GM12864 (cell line): ENCODE measurements around the gene ATG4B.

Experiments
- DNase-seq: peaks from one replicate; pipeline ENCODE4 v3.0.0-alpha.2; 2011; ENCODE audit warnings: low read depth
- H3K4me3 ChIP-seq: 2 replicates; pipeline ENCODE4 v1.5.1; 2011; ENCODE audit warnings: mild to moderate bottlenecking, low read depth, low read length, control low read depth
- TF ChIP-seq, protein P1 (sequence below): IDR thresholded peaks from 2 replicates; pipeline ENCODE4 v1.5.1; 2011; ENCODE audit warnings: low read depth, mild to moderate bottlenecking, moderate library complexity, low read length, control low read depth, inconsistent platforms; ENCODE audit errors: missing control alignments

ATG4B gene

DNA sequence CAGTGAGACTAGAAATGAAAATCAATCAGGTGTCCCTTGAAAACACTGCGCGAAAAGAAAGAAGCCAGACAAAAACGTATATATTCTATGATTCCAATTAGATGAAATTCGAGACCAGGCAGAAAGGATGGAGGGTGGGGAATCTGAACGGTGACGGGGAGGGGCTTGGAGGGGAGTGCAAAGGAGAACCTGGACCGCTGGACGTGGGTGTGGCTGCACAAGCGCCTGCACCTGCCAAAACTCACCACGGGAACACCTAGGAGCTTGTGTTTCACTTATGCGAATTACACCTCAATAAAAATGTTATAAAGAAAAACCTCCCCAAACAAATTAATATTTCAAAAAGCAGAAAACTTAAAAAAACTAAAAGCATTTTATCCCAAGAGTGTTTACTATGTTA, 22.5 kb upstream of the ATG4B start:
- DNase-seq: no peak
- no peak overlapping the region for H3K4me3 ChIP-seq
- TF ChIP-seq, protein P1, sequence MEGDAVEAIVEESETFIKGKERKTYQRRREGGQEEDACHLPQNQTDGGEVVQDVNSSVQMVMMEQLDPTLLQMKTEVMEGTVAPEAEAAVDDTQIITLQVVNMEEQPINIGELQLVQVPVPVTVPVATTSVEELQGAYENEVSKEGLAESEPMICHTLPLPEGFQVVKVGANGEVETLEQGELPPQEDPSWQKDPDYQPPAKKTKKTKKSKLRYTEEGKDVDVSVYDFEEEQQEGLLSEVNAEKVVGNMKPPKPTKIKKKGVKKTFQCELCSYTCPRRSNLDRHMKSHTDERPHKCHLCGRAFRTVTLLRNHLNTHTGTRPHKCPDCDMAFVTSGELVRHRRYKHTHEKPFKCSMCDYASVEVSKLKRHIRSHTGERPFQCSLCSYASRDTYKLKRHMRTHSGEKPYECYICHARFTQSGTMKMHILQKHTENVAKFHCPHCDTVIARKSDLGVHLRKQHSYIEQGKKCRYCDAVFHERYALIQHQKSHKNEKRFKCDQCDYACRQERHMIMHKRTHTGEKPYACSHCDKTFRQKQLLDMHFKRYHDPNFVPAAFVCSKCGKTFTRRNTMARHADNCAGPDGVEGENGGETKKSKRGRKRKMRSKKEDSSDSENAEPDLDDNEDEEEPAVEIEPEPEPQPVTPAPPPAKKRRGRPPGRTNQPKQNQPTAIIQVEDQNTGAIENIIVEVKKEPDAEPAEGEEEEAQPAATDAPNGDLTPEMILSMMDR: no peak

DNA sequence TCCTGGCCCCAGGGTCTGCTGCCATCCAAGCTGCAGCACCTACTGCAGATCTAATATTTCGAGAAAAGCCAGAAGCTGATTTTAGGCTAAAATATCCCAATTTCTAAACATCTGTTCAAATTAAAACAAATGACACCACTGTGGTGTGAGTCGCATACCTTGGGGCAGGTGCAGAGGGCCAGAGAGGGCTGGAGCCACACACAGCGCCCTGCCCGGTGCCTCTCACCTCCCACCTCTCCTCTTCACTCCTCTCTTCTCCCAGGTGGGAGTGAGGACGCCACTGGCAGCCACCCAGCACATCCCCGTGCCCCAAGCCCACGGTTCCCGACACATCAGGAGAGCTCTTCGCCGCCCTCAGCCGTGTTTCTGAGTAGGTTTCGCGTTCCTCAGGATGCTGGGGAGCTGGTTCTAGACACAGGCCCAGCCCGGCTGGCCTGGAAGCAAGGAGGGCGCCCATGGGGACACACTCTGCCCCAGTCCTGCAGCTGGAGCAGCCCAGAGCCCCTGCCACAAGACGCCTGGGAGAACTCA, 21.9 kb upstream of the ATG4B start:
- no peak for DNase-seq
- H3K4me3 ChIP-seq: no peak overlapping the region
- TF ChIP-seq, protein P1: no peak

DNA sequence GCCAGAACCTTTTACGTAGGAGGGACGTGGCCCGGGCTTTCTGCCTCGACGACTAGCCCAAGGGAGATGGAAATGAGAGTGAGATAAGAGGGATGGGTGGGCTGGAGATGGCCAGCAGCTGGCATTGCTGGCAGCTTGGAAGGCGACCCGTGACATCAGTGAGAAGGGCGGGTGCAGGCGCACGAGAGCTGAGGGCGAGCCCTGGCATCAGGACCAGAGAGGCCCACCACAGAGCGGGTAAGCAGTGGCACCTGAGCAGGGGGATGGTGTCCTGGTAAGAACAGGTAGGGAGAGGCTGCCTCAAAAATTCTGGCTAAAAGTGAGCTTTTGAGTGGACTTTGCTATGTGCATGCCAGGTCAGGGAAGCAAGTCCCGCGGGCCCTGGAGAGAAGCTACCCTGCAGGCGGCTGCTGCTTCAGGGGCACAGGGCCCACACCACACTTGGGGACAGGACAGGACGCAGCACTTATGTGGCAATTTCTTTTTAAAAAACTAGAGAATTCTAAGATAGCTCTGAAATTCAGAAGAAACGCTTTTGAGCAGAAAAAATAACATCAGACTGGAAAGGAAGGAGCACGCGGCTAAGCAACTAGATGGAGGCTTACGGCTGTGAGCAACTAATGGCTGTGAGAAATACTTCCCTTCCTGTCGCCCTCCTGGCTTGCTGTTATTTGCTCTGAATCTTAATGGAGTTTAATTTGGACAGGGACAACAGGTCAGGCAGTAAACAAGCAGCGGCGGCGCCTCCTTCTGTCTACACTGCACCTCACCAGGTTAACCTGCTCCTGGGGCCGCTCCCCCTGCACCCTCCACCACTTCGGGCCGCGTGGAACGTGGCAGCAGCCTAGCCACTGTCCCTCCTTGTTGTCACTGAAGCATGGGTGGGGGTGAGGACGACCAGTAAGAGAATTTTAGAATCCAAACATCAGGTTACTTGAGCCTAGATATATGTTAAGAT, 21.0 kb upstream of the ATG4B start:
- H3K4me3 ChIP-seq: no peak overlapping the region; the same call in 1 of the 2 replicates
- DNase-seq: no peak

DNA sequence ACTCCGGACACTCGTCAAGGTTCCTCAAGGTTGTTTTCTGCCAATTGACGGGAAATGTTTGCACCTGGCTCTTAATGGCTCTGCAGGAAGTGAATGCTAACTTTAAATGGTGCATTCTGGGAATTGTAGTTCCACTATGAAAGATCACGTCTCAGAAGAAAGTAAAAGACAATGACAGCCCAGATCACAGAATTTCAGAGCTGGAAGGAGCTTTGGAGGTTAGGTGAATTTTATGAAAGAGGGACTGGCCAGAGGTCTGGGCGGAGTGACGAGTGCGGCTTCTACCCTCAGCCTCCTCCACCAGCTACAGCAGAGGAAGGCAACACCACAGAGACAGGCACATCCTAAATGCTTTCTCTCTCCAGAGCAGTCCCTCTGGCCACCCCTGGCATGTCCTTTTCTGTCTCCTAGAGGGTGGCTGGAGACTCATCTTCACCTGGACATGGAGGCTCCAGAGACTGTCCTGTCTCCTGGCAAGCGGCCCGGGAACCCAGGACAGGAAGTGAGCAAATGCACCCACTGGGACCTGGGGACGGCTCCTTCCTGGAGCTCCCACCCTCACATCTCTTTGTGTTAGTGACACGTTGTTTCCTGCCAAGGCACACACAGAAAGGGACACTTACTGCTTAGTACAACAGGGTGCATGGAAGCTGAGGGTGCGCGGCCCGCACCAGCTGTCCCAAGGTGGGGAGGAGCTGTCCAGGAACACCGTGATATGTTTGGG, 19.9 kb upstream of the ATG4B start:
- TF ChIP-seq, protein P1: no peak
- H3K4me3 ChIP-seq: peak overlapping the region; percentile 44
- no peak for DNase-seq

More for the DNA sequence above, 21.0 kb upstream of the ATG4B start:
- TF ChIP-seq, protein P1: no peak

DNA sequence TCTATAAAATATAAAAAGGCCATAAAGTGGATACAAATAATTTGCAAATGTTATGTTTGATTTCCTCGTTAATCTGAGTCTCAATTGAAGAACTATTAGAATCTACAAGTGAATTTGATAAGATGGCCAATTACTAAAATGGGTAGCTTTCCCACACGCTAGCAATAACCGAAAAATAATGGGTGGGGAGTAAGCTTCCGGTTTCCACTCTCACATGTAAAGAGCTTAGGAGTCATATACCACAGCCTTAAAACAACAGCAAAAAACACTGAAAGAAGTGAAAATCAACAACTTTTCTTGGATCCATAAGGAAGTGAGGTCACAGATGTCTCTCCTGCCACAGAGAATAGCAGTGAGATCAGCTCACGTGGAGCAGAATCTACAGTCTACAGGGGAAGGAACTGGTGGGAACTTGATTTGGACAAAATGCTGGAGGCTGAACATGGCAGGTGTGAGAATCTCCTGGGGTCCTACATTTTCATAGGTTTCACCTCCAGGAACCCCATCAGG, 19.1 kb upstream of the ATG4B start:
- H3K4me3 ChIP-seq: no peak overlapping the region; the same call in 1 of the 2 replicates

DNA sequence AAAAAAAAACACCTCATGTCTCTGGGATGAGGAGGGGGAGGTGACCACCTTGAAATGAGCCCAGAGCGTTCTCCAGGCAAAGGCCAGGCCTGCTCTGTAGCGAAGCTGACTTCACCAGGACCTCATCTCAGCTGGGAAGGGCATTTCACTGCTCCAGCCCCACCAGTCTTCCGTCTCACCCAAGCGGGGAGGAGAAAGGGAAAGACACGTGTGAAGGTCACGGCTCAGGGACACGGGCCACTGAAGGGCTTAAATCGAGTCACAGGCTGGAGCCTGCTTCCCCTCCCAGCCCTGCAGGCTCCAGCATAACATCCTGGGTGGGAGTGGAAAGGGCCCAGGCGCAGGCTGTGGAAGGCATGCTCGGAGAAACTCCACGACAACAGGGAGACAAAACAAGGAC, 18.7 kb upstream of the ATG4B start:
- DNase-seq: no peak

More for the DNA sequence above, 19.1 kb upstream of the ATG4B start:
- TF ChIP-seq, protein P1: no peak
- no peak for DNase-seq

More for the DNA sequence above, 18.7 kb upstream of the ATG4B start:
- H3K4me3 ChIP-seq: no peak overlapping the region
- TF ChIP-seq, protein P1: no peak
